ENCODE measurements around the gene HNRNPLL.
A peak's percentile ranks its signal among the peaks of the same experiment; 100 is the strongest.

Gene HNRNPLL

DNA sequence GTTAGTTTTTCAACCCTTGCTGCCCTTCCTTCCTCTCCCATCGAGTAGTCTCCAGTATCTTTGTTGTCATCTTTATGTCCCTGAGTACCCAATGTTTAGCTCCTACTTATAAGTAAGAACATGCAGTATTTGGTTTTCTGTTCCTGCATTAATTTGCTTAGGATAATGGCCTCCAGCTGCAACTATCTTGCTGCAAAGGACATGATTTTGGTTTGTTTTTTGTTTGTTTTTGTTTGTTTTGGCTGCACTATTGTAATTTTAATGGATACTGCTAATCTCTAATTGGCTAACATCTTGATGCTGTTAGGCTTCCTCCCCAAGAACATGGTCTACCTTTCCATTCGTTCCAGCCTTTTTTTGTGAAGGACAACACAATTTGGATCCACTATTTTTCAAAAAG, 31.2 kb upstream of the HNRNPLL start:
- Histone ChIP-seq H3K4me1 (ENCODE audit: control insufficient read depth, insufficient read depth, low read length) (no peaks in the 10 kb centered on the region), H3K9ac (ENCODE audit: low read length) (no peak overlapping the region), H3K27ac (ENCODE audit: low read depth, low read length) (no peak overlapping the region), H3K36me3 (ENCODE audit: control insufficient read depth, insufficient read depth, low read length) (no peaks in the 10 kb centered on the region), H3K4me3 (ENCODE audit: low read length) (no peak overlapping the region), H3K27me3 (ENCODE audit: control insufficient read depth, insufficient read depth, low read length) (no peaks in the 10 kb centered on the region)

DNA sequence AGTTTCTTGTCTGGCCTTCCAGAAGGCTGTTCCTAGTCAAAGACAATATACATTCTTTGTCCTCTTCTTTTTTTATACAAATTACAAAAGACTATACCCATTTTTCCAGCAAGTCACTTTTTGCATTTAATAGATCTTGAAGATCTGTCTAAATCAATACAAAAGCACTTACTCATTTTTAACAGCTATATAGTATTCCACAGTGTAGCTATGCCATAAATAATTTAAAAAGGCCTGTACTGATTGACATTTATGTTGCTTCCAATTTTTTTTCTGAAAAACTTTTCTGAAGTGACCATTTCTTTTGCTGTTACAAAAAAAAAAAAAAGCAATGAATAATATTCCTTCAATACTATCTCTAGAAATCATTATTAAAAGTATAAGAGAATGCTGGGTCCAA, 30.3 kb upstream of the HNRNPLL start:
- Histone ChIP-seq H3K27me3 (ENCODE audit: control insufficient read depth, insufficient read depth, low read length) (no peaks in the 10 kb centered on the region), H3K4me3 (ENCODE audit: low read length) (no peak overlapping the region), H3K27ac (ENCODE audit: low read depth, low read length) (no peak overlapping the region), H3K4me1 (ENCODE audit: control insufficient read depth, insufficient read depth, low read length) (no peaks in the 10 kb centered on the region), H3K9ac (ENCODE audit: low read length) (no peak overlapping the region), H3K36me3 (ENCODE audit: control insufficient read depth, insufficient read depth, low read length) (no peaks in the 10 kb centered on the region)

DNA sequence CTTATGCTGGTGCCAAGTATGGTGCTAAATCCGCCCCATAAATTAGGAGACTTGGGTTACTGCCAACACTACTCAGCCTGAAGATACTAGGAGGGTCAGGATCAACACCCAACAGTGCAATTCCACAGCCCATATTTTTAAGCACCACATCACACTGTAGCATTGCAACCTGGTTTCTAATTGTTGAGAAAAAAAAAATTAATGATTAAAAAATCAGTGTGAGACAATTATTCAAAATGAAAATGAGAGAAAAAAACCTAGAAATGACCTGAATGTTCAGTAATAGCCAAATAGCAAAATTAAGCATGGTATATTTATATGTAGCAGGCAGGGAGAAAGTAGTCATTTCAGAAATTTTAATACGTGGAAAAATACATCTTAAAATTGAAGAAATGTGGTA, 29.2 kb upstream of the HNRNPLL start:
- H3K4me3 ChIP-seq (ENCODE audit: low read length), result no peak overlapping the region
- H3K4me1 ChIP-seq (ENCODE audit: control insufficient read depth, insufficient read depth, low read length), result no peaks in the 10 kb centered on the region
- H3K27ac ChIP-seq (ENCODE audit: low read depth, low read length), result no peak overlapping the region

DNA sequence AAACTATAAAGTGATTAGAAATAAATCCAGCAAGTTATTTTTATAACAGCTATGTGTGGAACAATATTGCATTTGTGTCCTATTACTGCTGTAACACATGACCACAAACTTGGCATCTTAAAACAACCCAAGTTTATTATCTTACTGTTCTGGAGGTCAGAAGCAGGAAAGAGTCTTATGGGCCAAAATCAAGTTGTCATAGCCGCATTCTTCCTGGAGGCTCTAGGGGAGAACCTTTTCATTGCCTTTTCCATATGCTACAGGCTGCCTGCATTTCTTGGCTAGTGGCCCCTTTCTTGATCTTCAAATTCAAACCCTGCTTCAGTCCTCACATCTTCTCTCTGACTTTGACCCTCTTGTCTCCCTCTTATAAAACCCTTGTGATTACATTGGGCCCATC, 27.0 kb upstream of the HNRNPLL start:
- no peaks in the 10 kb centered on the region for H3K27me3 ChIP-seq (ENCODE audit: control insufficient read depth, insufficient read depth, low read length)
- no peaks in the 10 kb centered on the region for H3K4me1 ChIP-seq (ENCODE audit: control insufficient read depth, insufficient read depth, low read length)
- H3K36me3 ChIP-seq (ENCODE audit: control insufficient read depth, insufficient read depth, low read length), result no peaks in the 10 kb centered on the region
- H3K9ac ChIP-seq (ENCODE audit: low read length), result no peak overlapping the region
- H3K27ac ChIP-seq (ENCODE audit: low read depth, low read length), result no peak overlapping the region
- H3K4me3 ChIP-seq (ENCODE audit: low read length), result no peak overlapping the region

More for the DNA sequence above, 29.2 kb upstream of the HNRNPLL start:
- H3K9ac ChIP-seq (ENCODE audit: low read length), result no peak overlapping the region
- no peaks in the 10 kb centered on the region for H3K36me3 ChIP-seq (ENCODE audit: control insufficient read depth, insufficient read depth, low read length)
- no peaks in the 10 kb centered on the region for H3K27me3 ChIP-seq (ENCODE audit: control insufficient read depth, insufficient read depth, low read length)

DNA sequence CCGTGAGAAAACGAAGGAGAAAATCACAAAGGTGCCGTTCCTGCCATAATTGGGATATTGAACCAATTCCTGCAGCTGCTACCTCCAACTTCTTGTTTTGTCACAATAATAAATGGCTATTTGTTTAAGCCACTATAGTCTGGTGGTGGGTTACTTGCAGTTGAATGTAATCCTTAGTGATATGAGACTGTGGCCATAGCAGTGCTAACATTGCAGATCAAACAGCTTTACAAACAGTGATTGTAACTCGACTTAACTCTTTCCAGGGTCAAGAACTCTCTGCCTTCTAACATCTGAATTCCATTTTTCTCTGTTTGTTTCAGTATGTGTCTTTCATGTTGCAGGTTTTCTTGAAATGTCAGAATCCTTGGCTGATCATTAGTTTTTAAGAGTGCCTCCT, 24.7 kb upstream of the HNRNPLL start:
- no peak overlapping the region for H3K27ac ChIP-seq (ENCODE audit: low read depth, low read length)
- no peaks in the 10 kb centered on the region for H3K4me1 ChIP-seq (ENCODE audit: control insufficient read depth, insufficient read depth, low read length)
- H3K4me3 ChIP-seq (ENCODE audit: low read length), result no peak overlapping the region
- no peaks in the 10 kb centered on the region for H3K36me3 ChIP-seq (ENCODE audit: control insufficient read depth, insufficient read depth, low read length)
- H3K9ac ChIP-seq (ENCODE audit: low read length), result no peak overlapping the region
- no peaks in the 10 kb centered on the region for H3K27me3 ChIP-seq (ENCODE audit: control insufficient read depth, insufficient read depth, low read length)

DNA sequence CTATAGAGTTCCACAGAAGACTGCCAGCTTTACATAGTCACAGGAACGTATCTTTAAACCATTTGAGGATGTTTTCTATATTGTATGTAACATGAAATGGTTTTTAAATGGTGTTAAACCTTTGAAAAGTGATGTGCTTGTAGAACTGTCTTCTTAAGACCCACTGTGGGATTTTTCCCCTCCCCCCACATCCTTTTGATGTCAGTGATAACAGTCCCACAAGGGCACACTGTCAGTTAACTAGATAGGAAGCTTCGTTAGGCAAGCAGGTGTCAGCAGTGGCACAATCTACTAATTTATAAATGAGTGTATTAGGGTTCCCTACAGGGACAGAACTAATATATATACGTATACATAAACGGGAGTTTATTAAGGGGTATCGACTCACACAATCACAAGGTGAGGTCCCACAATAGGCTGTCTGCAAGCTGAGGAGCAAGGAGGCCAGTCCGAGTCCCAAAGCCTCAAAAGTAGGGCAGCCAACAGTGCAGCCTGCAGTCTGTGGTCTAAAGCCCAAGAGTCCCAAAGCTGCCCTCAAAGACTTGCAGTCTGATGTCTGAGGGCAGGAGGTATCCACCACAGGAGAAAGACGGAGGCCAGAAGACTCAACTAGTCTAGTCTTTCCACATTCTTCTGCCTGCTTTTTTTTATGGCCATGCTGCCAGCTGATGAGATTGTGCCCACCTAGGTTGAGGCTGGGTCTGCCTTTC, 23.8 kb upstream of the HNRNPLL start:
- Histone ChIP-seq H3K9ac (ENCODE audit: low read length) (no peak overlapping the region), H3K27ac (ENCODE audit: low read depth, low read length) (no peak overlapping the region), H3K27me3 (ENCODE audit: control insufficient read depth, insufficient read depth, low read length) (no peaks in the 10 kb centered on the region), H3K4me3 (ENCODE audit: low read length) (no peak overlapping the region), H3K4me1 (ENCODE audit: control insufficient read depth, insufficient read depth, low read length) (no peaks in the 10 kb centered on the region), H3K36me3 (ENCODE audit: control insufficient read depth, insufficient read depth, low read length) (no peaks in the 10 kb centered on the region)

DNA sequence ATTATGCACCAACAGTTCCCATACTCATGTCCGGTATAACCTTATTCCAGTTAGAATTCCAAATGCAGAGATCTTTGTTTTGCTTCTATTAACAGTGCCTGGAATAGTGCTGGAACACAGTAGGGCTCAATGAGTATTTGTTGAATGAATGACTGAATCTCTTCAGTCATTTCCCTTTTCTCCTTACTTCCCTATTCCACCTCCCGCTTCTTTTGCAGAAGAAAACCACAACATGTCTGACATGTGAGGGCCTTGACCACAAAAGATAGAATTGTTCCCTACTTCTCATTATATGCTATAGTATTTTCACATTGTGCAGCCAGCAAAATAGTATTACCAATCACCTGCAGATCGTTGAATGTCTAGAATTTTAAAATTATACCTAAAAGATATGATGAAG, 19.5 kb upstream of the HNRNPLL start:
- Histone ChIP-seq H3K27ac (ENCODE audit: low read depth, low read length) (no peak overlapping the region), H3K36me3 (ENCODE audit: control insufficient read depth, insufficient read depth, low read length) (no peaks in the 10 kb centered on the region), H3K4me3 (ENCODE audit: low read length) (no peak overlapping the region), H3K27me3 (ENCODE audit: control insufficient read depth, insufficient read depth, low read length) (no peaks in the 10 kb centered on the region), H3K4me1 (ENCODE audit: control insufficient read depth, insufficient read depth, low read length) (peaks cover 12% of the 10 kb centered on the region), H3K9ac (ENCODE audit: low read length) (no peak overlapping the region)

DNA sequence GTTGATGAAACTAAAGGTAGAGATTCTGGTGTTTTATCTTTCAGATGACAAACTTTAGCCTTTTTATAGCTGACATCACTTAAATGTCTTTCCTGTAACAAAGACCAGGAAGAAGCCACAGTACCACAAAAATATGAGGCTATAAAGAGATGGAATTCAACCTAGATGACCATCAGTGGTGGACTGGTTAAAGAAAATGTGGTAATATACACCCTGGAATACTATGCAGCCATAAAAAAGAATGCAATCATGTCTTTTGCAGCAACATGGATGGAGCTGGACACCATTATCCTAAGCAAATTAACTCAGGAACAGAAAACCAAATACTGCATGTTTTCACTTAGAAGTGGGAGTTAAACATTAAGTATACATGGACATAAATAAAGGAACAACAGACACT, 18.3 kb upstream of the HNRNPLL start:
- Histone ChIP-seq H3K27me3 (ENCODE audit: control insufficient read depth, insufficient read depth, low read length) (no peaks in the 10 kb centered on the region), H3K9ac (ENCODE audit: low read length) (no peak overlapping the region), H3K36me3 (ENCODE audit: control insufficient read depth, insufficient read depth, low read length) (no peaks in the 10 kb centered on the region), H3K4me1 (ENCODE audit: control insufficient read depth, insufficient read depth, low read length) (peaks cover 12% of the 10 kb centered on the region), H3K27ac (ENCODE audit: low read depth, low read length) (no peak overlapping the region), H3K4me3 (ENCODE audit: low read length) (no peak overlapping the region)

DNA sequence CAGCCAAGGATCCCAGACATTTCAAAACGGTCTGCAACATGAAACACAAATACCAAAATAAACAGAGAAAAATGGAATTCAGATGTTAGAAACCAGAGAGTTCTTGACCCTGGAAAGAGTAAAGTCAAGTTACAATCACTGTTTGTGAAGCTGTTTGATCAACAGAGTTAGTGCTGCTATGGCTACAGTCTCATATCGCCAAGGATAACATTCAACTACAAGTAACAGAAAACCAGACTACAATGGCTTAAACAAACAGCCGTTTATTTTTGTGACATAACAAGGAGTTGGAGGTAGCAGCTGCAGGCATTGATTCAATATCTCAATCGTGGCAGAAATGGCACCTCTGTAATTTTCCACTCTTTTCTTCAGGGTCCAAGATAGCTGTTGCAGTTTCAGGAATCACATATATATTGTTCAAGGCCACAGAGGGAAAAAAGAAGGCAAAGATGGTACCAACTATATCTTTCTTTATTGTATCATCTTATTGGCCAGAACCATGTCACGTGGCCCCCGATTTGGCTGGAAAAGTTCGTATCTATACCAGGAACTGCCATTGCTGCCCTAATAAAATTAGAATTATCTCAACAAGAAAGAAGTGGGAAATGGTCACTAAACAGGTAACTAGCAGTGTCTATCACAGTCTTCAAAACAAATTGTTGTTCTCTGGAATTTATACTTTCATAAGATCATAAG, 17.7 kb upstream of the HNRNPLL start:
- Histone ChIP-seq H3K27ac (ENCODE audit: low read depth, low read length) (peak overlapping the region; percentile 52), H3K36me3 (ENCODE audit: control insufficient read depth, insufficient read depth, low read length) (no peaks in the 10 kb centered on the region)

DNA sequence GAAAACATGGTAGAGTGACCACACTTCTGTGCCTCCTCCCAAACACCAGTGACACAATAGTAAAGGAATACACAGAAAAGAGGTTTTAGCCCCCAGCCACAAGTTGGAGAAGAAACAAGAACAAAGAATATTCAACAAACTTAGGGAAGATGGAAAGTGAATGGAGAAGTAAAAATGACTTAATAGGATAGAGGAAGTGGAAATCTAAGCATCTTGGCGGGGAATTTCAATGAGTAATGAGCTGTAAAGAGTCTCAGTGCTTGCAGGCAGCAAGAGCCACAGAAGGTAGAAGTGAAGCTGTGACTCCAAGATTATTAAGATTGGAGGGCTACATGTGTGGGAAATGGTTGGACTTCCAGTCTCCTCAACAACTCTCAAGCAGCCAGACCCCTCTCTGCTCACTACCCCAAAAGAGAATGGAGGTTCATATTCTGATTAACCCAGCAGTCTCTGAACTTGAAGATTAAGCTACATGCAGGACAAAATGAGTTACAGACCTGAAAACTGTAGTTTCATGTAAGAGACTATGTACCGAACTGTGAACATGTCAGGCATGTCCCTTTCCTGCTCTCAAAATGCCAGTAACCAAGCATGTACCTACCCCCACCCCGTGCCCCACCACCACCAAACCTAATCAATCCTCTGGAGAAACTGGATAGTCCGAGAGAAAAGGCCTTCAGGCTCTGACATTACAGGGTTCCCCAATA, 16.9 kb upstream of the HNRNPLL start:
- no peak overlapping the region for H3K9ac ChIP-seq (ENCODE audit: low read length)
- H3K4me3 ChIP-seq (ENCODE audit: low read length), result no peak overlapping the region
- H3K4me1 ChIP-seq (ENCODE audit: control insufficient read depth, insufficient read depth, low read length), result peaks cover 12% of the 10 kb centered on the region
- no peaks in the 10 kb centered on the region for H3K27me3 ChIP-seq (ENCODE audit: control insufficient read depth, insufficient read depth, low read length)
- H3K36me3 ChIP-seq (ENCODE audit: control insufficient read depth, insufficient read depth, low read length), result no peaks in the 10 kb centered on the region
- H3K27ac ChIP-seq (ENCODE audit: low read depth, low read length), result peak overlapping the region; percentile 52

More for the DNA sequence above, 17.7 kb upstream of the HNRNPLL start:
- Histone ChIP-seq H3K27me3 (ENCODE audit: control insufficient read depth, insufficient read depth, low read length) (no peaks in the 10 kb centered on the region), H3K4me3 (ENCODE audit: low read length) (no peak overlapping the region), H3K4me1 (ENCODE audit: control insufficient read depth, insufficient read depth, low read length) (peaks cover 12% of the 10 kb centered on the region), H3K9ac (ENCODE audit: low read length) (no peak overlapping the region)

DNA sequence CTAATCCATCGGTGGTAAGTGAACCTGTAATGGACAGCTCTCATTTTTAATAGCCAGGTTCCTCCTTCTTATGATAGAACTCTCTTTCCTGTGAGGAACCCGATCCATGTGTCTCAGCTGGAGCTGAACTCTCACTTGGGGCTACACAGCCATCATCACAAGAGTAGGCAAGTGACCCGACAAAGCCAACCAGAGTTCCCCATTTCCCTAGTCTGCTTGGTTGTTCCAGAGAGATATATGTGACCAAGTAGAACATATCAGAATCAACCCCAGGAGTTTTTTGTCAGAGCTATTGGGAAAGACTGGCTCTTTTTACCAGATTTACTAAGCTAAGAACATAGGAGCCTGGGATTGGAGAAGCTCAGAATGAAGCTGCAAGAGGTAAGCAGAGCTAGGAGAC, 14.6 kb upstream of the HNRNPLL start:
- H3K27ac ChIP-seq (ENCODE audit: low read depth, low read length), result no peak overlapping the region
- H3K27me3 ChIP-seq (ENCODE audit: control insufficient read depth, insufficient read depth, low read length), result no peaks in the 10 kb centered on the region
- peaks cover 12% of the 10 kb centered on the region for H3K4me1 ChIP-seq (ENCODE audit: control insufficient read depth, insufficient read depth, low read length)
- no peaks in the 10 kb centered on the region for H3K36me3 ChIP-seq (ENCODE audit: control insufficient read depth, insufficient read depth, low read length)
- H3K4me3 ChIP-seq (ENCODE audit: low read length), result no peak overlapping the region
- no peak overlapping the region for H3K9ac ChIP-seq (ENCODE audit: low read length)

DNA sequence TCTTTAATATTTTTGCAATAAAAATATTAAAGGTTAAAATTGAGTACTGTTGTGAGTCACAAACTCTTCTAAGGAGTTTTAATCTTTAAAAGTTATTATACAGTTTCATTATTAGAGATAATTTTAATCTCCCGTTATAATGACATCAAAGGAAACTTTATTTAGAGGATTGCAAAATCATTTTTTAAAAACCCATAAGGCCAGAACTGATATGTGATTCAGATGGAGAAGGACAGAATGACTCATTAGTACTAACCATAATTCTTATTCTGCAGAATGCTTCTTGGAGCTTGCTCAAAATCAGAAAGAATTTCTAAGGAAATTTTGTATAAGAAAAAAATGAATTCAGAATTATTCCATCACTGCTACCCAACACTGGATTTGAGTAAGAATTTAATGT, 12.5 kb upstream of the HNRNPLL start:
- Histone ChIP-seq H3K4me3 (ENCODE audit: low read length) (no peak overlapping the region), H3K9ac (ENCODE audit: low read length) (no peak overlapping the region), H3K36me3 (ENCODE audit: control insufficient read depth, insufficient read depth, low read length) (no peaks in the 10 kb centered on the region), H3K27me3 (ENCODE audit: control insufficient read depth, insufficient read depth, low read length) (no peaks in the 10 kb centered on the region), H3K4me1 (ENCODE audit: control insufficient read depth, insufficient read depth, low read length) (peaks cover 9% of the 10 kb centered on the region), H3K27ac (ENCODE audit: low read depth, low read length) (no peak overlapping the region)
